ENCODE results near the gene CDH4.
"Not testable (repeated sequence)": the region's sequence is repeated elsewhere in the genome, so short reads cannot be mapped to it uniquely, and the experiment has no call there.

The CDH4 gene

GRCh38 chr20:61464307-61465303 is 212.5 kb downstream of the CDH4 start:
- DNase-seq = no peak

GRCh38 chr20:61475729-61476128 is 223.7 kb downstream of the CDH4 start:
- no peak for DNase-seq

GRCh38 chr20:61476956-61477355 is 224.9 kb downstream of the CDH4 start:
- no peak for DNase-seq

GRCh38 chr20:61477451-61477861 is 225.4 kb downstream of the CDH4 start:
- DNase-seq = peak; percentile 51

- DNase-seq = no peak
These were observed 226.0 kb downstream of the CDH4 start for GRCh38 chr20:61478094-61478493.

- no peak for DNase-seq
These were observed 226.7 kb downstream of the CDH4 start for GRCh38 chr20:61478611-61479305.

- not testable (repeated sequence) for DNase-seq
These were observed 227.4 kb downstream of the CDH4 start for GRCh38 chr20:61479433-61479832.

- DNase-seq = no peak
These were observed 228.2 kb downstream of the CDH4 start for GRCh38 chr20:61480158-61480825.

- no peak for DNase-seq
These were observed 230.2 kb downstream of the CDH4 start for GRCh38 chr20:61482056-61482887.

GRCh38 chr20:61482901-61483300 is 230.8 kb downstream of the CDH4 start:
- no peak for DNase-seq

GRCh38 chr20:61483336-61484067 is 231.4 kb downstream of the CDH4 start:
- no peak for DNase-seq

- DNase-seq = no peak
These were observed 234.1 kb downstream of the CDH4 start for GRCh38 chr20:61486198-61486597.

- no peak for DNase-seq
These were observed 235.4 kb downstream of the CDH4 start for GRCh38 chr20:61487346-61487996.

- no peak for DNase-seq
These were observed 235.9 kb downstream of the CDH4 start for GRCh38 chr20:61487997-61488371.

- no peak for DNase-seq
These were observed 238.7 kb downstream of the CDH4 start for GRCh38 chr20:61490721-61491120.

- DNase-seq = no peak
These were observed 240.0 kb downstream of the CDH4 start for GRCh38 chr20:61492065-61492464.

- DNase-seq = no peak
These were observed 241.8 kb downstream of the CDH4 start for GRCh38 chr20:61493798-61494305.

- DNase-seq = peak; percentile 65
These were observed 242.9 kb downstream of the CDH4 start for GRCh38 chr20:61494763-61495575.

- no peak for DNase-seq
These were observed 245.1 kb downstream of the CDH4 start for GRCh38 chr20:61497029-61497627.

All from eye (tissue), 1 donor.